Measurements from ENCODE around the gene LBX2. TPM values are rescaled to one million over a fixed set of nuclear protein-coding genes. Genes with fewer than 3 reads are reported as not detected.

LBX2 gene
- total RNA-seq, 1 experiment from 2014 or later: 9.6 TPM

DNA sequence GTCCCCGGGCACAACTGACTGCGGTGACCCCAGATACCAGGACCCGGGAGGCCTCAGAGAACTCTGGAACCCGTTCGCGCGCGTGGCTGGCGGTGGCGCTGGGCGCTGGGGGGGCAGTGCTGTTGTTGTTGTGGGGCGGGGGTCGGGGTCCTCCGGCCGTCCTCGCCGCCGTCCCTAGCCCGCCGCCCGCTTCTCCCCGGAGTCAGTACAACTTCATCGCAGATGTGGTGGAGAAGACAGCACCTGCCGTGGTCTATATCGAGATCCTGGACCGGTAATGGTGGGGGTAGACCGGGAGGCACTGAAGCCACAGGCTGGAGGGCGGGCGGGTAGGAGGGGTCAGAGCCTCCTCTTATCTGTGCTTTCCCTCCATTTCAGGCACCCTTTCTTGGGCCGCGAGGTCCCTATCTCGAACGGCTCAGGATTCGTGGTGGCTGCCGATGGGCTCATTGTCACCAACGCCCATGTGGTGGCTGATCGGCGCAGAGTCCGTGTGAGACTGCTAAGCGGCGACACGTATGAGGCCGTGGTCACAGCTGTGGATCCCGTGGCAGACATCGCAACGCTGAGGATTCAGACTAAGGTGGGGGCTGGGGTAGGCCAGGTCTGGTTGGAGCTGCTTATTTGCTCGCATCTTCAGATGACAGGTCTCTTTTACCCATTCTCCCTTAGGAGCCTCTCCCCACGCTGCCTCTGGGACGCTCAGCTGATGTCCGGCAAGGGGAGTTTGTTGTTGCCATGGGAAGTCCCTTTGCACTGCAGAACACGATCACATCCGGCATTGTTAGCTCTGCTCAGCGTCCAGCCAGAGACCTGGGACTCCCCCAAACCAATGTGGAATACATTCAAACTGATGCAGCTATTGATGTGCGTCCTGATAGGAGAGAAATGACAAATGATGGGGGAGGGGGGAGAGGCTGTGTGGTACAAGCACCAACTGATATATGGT lies 31.1 kb upstream of the LBX2 start:
- H3K9me3 ChIP-seq (ENCODE audit: control insufficient read depth, insufficient read depth, low read depth, low read length): no peaks in the 10 kb centered on the region
- no peak for DNase-seq (ENCODE audit: low read depth, low spot score)
- ChIA-PET CTCF (interaction anchor here (1.0 kb wide), 1 partner anchor 26 kb away, joined by 4 read pairs; no protein-coding TSS in a partner anchor), POLR2A (interaction anchor here (0.5 to 0.6 kb wide), 3 partner anchors 9 to 95 kb away, joined by 3 to 7 read pairs (median 5); no protein-coding TSS in a partner anchor)
- ATAC-seq: peak; percentile 19
- in situ Hi-C loops (cut with HindIII; ENCODE audit: low pct_unique_long_range_greater_than_20kb, low sequenced_read_pairs) (no loop called here), intact Hi-C loops (cut with micrococcal nuclease; ENCODE audit: unreplicated experiment) (loop anchor here (2.0 kb wide), 1 partner anchor 48 kb away; the partner anchor contains the start of genes CCDC142 and TTC31)
- peak overlapping the region; percentile 79 for H3K27ac ChIP-seq (ENCODE audit: low read length)
- no TSS peak for BruUV-seq (replicated peaks)
- H3K4me1 ChIP-seq (ENCODE audit: control insufficient read depth, insufficient read depth, low read length): peaks cover 6% of the 10 kb centered on the region
- no peaks in the 10 kb centered on the region for H3K27me3 ChIP-seq (ENCODE audit: control insufficient read depth, insufficient read depth, low read length)
- TF ChIP-seq TCF7L2 (IDR thresholded peaks at IDR 0.05; ENCODE audit: low read depth, low read length): no peak
- TF ChIP-seq POLR2AphosphoS5 (IDR thresholded peaks at IDR 0.05; ENCODE audit: low read depth, low read length): no peak
- no peak for TF ChIP-seq SIN3A (IDR thresholded peaks at IDR 0.05; ENCODE audit: borderline replicate concordance, insufficient read depth, low read depth, low read length)
- TF ChIP-seq, protein P1, sequence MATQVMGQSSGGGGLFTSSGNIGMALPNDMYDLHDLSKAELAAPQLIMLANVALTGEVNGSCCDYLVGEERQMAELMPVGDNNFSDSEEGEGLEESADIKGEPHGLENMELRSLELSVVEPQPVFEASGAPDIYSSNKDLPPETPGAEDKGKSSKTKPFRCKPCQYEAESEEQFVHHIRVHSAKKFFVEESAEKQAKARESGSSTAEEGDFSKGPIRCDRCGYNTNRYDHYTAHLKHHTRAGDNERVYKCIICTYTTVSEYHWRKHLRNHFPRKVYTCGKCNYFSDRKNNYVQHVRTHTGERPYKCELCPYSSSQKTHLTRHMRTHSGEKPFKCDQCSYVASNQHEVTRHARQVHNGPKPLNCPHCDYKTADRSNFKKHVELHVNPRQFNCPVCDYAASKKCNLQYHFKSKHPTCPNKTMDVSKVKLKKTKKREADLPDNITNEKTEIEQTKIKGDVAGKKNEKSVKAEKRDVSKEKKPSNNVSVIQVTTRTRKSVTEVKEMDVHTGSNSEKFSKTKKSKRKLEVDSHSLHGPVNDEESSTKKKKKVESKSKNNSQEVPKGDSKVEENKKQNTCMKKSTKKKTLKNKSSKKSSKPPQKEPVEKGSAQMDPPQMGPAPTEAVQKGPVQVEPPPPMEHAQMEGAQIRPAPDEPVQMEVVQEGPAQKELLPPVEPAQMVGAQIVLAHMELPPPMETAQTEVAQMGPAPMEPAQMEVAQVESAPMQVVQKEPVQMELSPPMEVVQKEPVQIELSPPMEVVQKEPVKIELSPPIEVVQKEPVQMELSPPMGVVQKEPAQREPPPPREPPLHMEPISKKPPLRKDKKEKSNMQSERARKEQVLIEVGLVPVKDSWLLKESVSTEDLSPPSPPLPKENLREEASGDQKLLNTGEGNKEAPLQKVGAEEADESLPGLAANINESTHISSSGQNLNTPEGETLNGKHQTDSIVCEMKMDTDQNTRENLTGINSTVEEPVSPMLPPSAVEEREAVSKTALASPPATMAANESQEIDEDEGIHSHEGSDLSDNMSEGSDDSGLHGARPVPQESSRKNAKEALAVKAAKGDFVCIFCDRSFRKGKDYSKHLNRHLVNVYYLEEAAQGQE (IDR thresholded peaks at IDR 0.05; ENCODE audit: insufficient read depth in 1 of 2, low read depth in 2 of 2, low read length in 1 of 2): no peak
- TF ChIP-seq, protein P2, sequence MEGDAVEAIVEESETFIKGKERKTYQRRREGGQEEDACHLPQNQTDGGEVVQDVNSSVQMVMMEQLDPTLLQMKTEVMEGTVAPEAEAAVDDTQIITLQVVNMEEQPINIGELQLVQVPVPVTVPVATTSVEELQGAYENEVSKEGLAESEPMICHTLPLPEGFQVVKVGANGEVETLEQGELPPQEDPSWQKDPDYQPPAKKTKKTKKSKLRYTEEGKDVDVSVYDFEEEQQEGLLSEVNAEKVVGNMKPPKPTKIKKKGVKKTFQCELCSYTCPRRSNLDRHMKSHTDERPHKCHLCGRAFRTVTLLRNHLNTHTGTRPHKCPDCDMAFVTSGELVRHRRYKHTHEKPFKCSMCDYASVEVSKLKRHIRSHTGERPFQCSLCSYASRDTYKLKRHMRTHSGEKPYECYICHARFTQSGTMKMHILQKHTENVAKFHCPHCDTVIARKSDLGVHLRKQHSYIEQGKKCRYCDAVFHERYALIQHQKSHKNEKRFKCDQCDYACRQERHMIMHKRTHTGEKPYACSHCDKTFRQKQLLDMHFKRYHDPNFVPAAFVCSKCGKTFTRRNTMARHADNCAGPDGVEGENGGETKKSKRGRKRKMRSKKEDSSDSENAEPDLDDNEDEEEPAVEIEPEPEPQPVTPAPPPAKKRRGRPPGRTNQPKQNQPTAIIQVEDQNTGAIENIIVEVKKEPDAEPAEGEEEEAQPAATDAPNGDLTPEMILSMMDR (IDR thresholded peaks at IDR 0.05): no peak
- H3K4me3 ChIP-seq (ENCODE audit: low read depth in 2 of 2, low read length in 2 of 2): peak overlapping the region; percentile 82 to 99
- H3K36me3 ChIP-seq (ENCODE audit: control insufficient read depth, insufficient read depth, low read length): peaks cover 3% of the 10 kb centered on the region

DNA sequence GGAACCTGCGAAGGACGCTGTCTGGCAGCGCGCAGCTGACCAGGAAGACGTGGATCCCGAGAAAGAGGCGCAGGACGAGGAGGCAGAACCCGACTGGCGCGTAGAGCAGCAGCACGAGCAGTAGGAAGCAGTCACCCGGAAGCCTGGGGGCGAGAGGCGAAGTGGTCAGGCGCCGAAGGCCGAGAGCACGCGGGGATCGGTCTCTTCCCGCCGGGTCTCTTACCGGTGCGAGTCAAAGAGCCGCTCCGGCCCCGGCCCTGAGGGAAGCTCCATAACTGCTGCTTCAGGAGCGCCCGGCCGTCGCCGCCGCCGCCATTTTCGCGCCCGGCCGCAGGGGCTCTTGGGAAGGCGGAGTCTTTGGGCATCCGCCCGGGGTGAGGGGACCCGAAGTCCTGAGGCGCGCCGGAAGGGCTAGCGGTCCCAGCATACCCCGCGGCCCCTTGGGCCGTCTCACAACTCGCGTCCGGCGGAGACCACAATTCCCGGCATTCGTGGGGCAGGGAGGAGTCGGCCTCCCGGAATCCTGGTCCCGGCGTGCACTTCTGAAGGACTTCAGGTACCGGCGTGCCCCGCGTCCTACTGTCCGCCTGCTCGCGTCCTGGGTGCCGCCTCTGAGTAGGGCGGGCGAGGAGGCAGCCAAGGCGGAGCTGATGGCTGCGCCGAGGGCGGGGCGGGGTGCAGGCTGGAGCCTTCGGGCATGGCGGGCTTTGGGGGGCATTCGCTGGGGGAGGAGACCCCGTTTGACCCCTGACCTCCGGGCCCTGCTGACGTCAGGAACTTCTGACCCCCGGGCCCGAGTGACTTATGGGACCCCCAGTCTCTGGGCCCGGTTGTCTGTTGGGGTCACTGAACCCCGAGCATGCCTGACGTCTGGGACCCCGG lies 30.2 kb upstream of the LBX2 start, which contains the start of the genes AUP1 and HTRA2:
Gene AUP1 (minus strand): TSS at position 350 of the 882 bp plus-strand sequence. CDS start 77 bp downstream, at position 273.
Gene HTRA2 (plus strand): TSS at position 577 of the 882 bp plus-strand sequence. CDS start 74 bp downstream, at position 651.
- H3K36me3 ChIP-seq (ENCODE audit: control insufficient read depth, insufficient read depth, low read length): peaks cover 3% of the 10 kb centered on the region
- peaks cover 6% of the 10 kb centered on the region for H3K4me1 ChIP-seq (ENCODE audit: control insufficient read depth, insufficient read depth, low read length)
- H3K27me3 ChIP-seq (ENCODE audit: control insufficient read depth, insufficient read depth, low read length): no peaks in the 10 kb centered on the region
- H3K9me3 ChIP-seq (ENCODE audit: control insufficient read depth, insufficient read depth, low read depth, low read length): no peaks in the 10 kb centered on the region
- in situ Hi-C loops (cut with HindIII; ENCODE audit: low pct_unique_long_range_greater_than_20kb, low sequenced_read_pairs): no loop called here
- intact Hi-C loops (cut with micrococcal nuclease; ENCODE audit: unreplicated experiment): loop anchor here (2.0 kb wide), 1 partner anchor 47 kb away; the partner anchor contains the start of genes CCDC142 and TTC31
- H3K4me3 ChIP-seq (ENCODE audit: low read depth in 2 of 2, low read length in 2 of 2): peak within 1 kb of the TSS; percentile 87 to 99
- ChIA-PET CTCF (interaction anchor here (0.7 to 1.0 kb wide), 2 partner anchors 25 to 58 kb away, joined by 3 to 4 read pairs; no protein-coding TSS in a partner anchor), POLR2A (interaction anchor here (0.5 to 0.6 kb wide), 3 partner anchors 8 to 96 kb away, joined by 5 to 7 read pairs (median 6); no protein-coding TSS in a partner anchor)
- peak within 1 kb of the TSS; percentile 92 for H3K27ac ChIP-seq (ENCODE audit: low read length)
- BruUV-seq (replicated peaks): no TSS peak
- peak; percentile 96 for DNase-seq (ENCODE audit: low read depth, low spot score)
- peak; percentile 96 for ATAC-seq
- TF ChIP-seq, protein P1 (IDR thresholded peaks at IDR 0.05; ENCODE audit: insufficient read depth in 1 of 2, low read depth in 2 of 2, low read length in 1 of 2): no peak
- TF ChIP-seq TCF7L2 (IDR thresholded peaks at IDR 0.05; ENCODE audit: low read depth, low read length): peak; percentile 94
- TF ChIP-seq SIN3A (IDR thresholded peaks at IDR 0.05; ENCODE audit: borderline replicate concordance, insufficient read depth, low read depth, low read length): peak; percentile 85; the same call in 1 of the 2 replicates
- peak; percentile 96 for TF ChIP-seq POLR2AphosphoS5 (IDR thresholded peaks at IDR 0.05; ENCODE audit: low read depth, low read length)
- TF ChIP-seq, protein P2 (IDR thresholded peaks at IDR 0.05): no peak

Data from Panc1 (cell line).